ENCODE results near the gene APOC1.

The APOC1 gene

DNA sequence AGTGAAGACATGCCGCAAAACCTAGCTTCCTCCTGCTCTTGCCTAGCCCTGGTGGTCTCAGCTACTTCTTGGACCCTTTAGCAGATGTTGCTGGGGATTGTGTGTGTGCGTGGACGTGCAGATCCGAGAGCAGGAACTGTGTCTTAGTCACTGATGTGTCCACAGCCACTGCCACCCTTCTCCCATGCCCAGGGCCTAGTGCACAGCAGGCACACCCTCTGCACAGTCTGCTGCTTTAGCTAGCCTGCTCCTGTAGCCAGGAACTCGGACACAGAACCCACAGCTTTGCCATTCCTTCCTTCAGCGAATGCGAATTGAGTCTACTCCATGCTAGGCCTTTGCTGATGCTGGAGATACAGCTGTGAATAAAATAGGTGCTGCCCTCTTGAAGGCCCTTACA, 43.1 kb downstream of the APOC1 start:
- no peak for ATAC-seq

DNA sequence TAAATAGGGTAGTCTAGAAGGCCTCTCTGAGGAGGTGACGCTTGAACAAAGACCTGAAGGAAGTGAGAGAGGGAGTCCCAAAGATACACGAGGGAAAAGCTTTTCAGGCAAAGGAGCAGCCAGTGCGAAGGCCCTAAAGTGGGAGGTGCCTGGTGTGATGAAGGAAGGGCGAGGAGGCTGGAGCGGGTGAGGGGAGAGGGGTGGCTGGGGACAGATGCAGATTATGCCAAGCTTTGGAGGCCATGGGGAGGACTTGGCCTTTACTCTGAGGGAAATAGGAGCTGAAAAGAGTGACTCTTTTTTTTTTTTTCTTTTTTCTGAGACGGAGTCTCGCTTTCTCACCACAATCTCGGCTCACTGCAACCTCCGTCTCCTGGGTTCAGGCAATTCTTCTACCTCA, 43.7 kb downstream of the APOC1 start:
- no peak for ATAC-seq

DNA sequence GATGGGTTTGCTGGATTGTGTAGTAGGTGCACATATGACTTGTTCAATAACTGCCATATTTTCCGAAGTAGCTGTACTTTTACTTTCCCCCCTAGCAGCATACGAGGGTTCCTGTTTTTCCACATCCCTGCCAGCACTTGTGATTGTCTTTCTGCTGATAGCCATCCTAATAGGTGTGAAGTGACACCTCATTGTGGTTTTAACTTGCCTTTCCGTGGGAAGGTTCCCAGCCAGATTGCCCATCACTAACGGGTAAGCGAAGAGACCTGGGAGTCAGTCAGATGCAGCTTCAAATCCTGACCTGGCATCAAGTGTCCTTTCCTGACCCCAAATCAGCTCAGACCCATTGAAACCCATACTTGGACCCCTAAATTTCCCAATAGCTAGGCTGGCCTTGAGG, 45.3 kb downstream of the APOC1 start:
- no peak for ATAC-seq

DNA sequence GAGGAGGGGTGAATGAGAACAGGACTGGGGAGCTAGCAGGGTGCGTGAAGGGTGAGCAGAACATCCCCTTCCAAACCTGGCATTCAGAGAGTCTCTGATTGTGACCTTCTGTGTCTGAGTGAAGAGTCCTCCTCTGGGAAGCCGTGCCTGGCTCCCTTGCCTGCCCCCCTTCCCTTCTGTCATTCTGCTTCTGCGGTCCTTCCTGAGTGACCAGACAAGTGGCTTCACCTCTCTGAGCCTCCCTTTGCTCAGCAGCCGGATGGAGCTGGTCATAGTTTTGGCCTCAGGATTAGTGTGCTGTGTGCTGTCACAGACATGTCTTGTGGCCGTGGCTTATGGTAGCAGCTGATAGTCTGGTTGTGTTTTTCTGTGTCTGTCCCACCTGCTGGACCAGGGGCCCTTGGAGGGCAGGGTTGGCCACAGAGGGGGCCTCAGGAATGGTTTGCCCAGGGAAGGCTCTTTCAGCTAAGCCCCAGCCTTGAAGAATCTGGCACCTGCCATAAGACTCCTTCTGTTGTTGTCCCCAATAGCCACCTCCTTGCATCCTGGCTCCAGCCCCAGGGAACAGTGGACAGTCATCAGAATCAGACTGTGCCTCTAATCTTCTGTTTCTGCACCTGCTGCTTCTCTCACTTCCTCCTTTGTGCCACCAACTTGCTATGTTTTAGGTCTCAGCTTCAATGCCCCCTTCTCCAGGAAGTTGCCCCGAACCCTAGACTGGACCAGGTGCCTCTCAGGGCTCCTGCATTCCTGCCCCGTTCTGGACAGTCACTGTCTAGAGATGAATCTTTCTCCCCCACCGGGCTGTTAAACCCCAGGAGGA, 46.7 kb downstream of the APOC1 start:
- ATAC-seq = no peak

DNA sequence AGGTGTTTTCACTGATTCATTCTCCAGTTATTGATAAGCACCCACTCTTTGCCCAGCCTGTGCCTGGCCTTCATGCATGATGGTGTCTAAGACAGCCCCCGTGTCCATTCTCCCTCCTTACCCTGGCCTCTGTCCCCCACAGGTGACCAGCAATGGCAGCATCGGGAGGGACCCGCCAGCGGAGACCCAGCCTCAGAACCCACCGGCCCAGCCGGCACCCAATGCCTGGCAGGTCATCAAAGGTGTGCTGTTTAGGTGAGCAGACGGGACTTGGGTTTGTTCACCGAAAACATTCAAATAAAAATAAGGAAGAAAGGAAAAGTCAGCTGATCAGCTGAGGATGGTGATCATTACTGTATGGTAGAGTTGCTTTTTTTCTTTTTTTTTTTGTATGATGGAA, 47.4 kb downstream of the APOC1 start:
- no peak for ATAC-seq

DNA sequence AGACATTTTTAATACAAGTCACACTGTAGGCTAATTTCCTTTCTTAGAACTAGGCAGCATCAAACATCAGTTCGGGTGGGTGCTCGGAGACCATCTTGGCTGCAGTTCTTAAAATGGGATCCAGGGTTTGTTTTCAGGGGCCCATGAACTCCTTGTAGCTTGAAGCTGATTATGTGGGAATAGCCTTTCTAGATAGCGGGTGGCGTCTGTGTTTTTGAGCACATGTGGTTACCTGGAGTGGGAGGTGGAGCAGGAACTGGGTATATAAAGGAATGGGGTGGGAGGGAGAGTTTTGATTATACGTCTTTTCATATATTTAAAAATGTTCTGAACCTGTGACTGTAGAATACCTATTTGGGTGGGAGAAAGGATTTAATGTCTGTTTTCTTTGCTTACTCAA, 53.7 kb downstream of the APOC1 start:
- ATAC-seq = no peak

DNA sequence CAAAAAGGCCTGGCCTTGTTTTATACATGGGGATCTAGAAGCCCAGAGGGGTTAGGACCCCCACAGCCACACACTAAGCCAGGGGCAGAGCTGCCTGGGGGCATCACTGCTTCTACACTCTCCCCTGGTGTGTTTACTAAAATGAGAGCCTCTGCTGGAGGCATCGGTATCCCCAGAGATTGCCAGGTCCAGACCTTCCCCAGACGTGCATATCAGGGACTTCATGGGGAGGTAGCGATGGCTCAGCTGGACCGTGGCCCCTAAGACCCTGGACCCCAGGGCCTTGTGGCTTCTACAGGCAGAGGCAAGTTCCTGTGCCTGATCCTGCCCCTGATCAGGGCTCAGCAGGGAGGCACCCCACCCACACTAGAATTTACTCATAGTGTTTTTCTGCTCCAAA, 54.3 kb downstream of the APOC1 start:
- ATAC-seq = no peak

All from activated CD4-positive, CD25-positive, alpha-beta regulatory T cell treated with anti-CD3 and anti-CD28 coated beads, Interleukin-2, amount 50 U/mL, for 24 hours (primary cell).